NCI-H1436 treated with DMSO at 0.1 percent for 48 hours (cell line): ENCODE measurements around the gene PCDH9.
"Not testable (repeated sequence)": the region's sequence is repeated elsewhere in the genome, so short reads cannot be mapped to it uniquely, and the experiment has no call there.

Experiments
- DNase-seq: peaks from one replicate; lab custom pipeline; 2025; lab: John Stamatoyannopoulos, UW

The PCDH9 gene

DNA sequence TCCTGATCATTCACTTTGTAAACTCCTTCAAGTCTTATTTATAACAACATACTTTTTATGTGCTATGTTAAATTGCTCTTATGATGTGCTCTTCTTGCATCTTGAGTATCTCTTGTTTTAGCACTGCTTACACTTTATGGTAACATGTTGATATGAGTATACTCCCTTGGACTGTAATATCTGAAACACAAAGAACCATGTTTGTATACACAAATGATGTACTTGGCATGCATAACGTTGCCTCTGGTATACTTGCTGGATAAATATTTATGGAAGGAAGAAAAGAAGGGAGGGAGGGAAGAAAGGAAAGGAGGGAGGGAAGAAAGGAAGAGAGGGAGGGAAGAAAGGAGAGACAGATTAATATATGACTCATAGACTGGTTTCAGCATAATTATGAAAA is 333.2 kb downstream of the PCDH9 start:
- DNase-seq = no peak

DNA sequence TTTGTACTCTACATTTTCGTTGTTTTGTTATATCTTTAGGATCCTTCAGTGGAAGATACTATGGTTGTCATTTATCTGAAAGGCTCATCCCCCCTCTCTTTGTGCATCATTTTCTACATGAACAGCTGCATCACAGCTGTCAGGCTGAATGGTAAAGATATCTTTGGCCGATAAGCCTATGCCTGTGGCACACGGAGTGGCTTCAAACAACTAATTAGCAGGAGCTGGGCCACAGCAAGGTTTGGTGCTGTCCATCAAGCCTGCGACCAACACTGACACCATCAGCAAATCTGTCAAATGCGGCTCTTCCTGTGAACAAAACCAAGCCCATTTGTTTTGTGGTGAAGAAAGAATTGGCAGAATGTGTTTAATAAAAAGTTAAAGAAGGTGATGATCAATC is 334.4 kb downstream of the PCDH9 start:
- no peak for DNase-seq

DNA sequence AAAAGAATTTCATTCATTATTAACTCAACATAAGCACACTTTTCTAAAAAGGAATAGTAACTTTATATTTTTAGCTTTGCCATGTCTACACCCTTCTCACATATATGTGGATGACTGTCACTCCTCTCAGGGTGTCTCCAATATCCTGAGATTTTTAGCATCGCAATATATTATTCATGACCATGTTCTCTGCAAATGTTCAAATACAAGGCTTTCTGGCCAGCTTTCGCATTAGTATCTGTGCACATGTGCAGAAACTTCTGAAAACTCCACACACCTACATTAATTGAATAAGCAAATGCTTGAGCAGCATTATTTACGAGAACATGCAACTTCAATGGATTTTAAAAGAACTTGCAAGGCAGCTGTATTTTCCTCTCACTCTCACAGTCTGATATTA is 334.8 kb downstream of the PCDH9 start:
- DNase-seq = no peak

DNA sequence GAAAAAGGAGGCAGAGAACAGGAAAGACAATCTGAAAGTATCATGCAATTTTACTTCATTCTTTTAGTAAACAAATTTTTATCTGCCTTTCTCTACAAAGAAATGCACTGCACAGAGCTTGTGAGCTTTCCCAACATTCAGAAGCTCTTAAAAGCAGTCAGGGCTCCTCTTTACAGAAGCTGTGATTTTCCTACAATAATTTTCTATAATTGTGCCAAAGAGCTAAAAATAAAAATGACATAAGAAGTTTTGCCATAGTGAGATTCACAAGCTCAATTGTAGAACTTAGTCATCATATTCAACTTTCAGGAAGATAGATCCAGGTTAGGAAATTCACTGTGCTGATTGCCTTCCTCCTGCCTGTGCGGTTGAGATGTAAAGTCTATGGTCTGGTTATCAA is 341.4 kb downstream of the PCDH9 start:
- no peak for DNase-seq

DNA sequence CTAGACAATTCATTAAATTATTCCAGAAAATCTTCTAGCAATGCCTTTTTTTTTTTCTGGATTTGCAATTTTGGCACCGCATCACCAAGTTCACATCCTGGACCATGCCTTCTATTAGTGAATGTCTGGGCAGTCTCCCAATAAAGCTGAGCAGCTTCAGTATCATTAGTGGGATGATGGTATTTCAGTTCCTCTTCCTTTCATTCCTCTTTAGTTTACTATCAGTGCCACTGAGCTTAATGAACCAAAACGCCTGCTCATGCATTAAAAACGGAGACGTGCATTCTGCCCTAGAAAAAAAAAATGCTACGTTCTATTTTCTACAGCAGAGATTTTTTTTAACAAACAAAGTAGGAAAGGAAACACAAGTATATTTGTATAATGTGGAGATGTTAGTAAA is 343.0 kb downstream of the PCDH9 start:
- DNase-seq = no peak

DNA sequence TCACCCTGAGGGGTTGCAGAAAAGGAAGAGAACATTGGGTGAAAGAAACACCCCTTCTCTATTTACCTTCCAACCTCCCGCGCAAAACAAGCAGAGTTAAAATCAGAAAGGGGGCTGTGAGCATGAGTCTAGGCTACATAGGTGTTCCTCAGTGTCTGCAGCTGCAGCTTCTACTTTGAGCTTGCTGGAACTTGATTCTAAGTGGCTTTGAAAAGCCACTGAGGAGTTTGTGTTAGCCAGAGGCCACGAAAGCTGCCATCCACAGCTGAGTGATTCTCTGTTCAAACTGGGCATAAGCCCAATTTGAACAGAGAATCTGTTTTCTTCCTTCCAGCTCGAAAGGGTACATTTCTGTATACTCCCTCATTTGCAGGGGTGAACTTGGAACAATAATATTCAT is 343.9 kb downstream of the PCDH9 start:
- no peak for DNase-seq

DNA sequence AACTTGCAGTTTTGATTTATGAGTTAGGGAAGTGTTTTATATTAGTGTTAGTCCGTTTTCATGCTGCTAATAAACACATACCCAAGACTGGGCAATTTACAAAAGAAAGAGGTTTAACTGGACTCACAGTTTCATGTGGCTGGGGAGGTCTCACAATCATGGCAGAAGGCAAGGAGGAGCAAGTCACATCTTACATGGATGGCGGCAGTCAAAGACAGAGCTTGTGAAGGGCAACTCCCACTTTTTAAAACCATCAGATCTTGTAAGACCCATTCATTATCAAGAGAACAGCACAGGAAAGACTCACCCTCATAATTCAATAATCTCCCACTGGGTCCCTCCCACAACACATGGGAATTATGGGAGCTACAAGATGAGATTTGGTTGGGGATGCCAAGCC is 349.0 kb downstream of the PCDH9 start:
- DNase-seq = not testable (repeated sequence)

DNA sequence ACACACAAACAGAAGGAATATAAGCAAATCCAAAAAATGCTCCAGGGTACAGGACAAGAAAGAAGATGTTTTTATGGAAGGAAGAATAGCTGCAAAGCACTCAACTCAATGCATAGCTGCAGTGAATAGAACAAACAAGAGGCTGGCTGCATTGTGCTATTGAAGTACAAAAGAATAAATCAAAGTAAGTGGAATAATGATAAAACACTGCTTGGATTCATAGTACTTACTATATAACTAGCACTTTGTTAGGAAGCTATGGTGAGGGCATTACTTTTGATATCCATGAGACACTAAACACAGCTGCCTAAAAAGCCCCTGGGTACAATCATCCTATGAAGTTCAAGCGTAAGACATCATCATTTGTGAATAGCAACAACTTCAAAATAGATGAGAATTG is 350.1 kb downstream of the PCDH9 start:
- DNase-seq = no peak

DNA sequence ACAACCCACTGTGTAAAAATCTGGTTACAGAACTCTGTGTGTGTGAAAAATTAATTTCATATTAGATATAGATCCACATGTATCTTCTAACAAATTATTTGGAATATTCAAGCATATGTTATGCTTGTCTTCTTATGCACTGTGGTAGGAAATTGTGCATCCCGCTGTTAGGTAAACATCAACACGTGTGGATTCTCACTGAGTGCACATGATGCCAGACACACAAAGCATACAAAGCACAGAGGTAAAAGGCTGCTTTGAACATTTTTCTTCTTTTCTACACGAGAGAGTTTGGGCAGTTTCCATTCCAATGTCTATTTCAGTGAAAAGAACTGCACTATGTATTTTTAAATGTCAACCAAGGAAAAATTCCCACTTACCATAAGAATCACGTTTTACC is 354.9 kb downstream of the PCDH9 start:
- no peak for DNase-seq

DNA sequence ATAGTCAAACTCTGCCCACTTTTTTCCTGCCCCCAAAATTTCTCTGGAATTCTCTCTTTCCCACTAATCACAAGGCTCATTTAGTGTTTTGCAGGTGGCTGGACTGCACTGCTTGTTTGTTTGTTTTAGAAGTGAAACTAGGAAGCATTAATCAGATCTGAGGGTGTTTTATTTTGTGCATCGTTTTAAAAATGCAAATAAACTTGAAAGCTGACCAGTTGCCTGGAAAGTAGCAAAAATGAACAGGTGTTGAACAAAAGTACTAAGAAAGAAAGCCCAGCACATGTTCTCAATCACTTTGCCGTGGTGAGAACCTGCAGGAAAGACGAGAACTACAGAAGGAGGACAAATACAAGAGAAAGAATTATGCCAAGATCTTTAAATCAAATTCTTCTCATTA is 365.5 kb downstream of the PCDH9 start:
- no peak for DNase-seq

DNA sequence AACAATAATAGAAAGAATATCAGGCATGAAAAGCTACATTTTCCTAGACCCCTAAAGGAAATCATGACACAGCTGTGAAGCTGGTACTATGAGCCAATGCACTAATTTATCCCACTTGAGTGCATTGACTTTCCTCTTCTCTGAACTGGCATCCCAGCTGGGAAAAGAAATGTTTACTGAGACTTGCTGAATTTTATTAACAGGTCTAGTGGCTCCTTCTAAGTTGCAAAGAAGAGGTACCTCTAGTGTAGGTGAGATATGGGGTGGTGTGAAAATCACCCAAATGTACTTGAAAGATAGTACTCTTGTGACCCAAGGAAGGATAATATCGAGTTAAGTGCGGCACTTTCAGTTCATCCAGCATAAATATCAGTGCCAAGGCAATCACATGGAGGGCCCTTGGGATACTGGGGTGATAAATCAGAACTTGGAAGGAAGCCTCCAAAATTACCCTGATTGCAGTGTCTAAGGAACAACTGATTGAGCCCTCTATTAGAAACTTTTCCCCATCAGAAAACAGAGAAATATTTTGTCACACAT is 369.2 kb downstream of the PCDH9 start:
- DNase-seq = no peak

DNA sequence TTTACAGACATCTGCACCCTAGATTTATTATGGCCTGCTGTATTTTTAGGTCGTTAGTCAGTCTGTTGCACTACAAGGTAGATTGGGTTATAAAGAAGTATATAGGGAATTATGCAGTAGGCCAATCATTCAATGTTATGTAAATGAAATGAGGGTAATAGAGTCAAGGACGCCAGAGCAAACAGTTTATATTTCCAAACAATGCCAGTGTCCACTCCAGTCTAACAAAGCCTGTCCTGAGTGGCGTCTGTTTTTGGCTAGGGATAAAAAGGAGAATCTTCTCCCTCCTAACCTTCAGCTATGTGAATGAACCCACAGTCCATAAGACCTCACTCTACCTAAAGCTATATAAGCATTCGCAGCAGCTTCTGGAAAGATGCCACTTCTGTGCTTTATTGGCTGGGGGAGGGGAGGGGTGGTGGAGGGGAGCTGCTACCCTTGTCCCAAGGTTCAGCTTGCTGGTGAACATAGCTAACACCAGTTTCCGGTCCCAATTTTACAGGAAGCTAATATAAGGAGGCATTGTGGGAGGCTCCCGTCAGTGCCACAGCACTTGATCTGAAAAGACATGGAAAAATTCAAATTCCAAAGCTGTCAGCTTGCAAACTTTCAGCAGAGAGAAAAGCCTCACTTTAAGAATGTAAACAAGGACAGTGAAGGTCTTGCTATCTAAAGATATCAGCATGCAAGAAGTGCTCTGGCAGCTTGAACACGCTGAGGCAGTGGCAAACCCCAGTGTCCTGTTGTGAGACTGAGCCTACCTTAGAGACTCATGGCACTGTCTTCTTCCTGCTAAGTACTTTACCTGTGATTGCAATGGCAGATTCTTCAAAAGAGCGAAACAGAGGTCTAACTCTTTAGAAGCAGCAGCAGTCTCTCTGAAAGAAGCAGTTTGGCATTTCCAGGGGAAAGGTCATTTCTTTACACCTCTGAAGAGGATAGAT is 369.9 kb downstream of the PCDH9 start:
- no peak for DNase-seq

DNA sequence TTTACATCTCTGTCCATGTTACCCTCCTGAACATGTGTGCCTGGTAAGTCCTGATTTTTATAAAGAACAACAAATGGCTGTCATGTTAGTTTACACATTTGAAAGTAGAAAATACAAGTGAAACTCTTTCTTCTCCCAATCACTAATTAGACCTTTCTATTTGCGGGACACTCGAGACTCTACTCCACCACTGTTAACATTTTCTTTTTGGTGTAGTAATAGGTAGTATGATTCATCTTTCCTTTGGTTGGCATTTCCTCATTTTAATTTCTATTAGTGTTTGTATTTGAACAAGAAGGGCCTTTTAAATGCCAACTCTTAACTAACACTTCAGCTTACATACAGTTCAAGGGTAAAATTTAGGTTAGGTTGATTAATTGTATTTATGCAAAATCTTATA is 371.1 kb downstream of the PCDH9 start:
- DNase-seq = no peak

DNA sequence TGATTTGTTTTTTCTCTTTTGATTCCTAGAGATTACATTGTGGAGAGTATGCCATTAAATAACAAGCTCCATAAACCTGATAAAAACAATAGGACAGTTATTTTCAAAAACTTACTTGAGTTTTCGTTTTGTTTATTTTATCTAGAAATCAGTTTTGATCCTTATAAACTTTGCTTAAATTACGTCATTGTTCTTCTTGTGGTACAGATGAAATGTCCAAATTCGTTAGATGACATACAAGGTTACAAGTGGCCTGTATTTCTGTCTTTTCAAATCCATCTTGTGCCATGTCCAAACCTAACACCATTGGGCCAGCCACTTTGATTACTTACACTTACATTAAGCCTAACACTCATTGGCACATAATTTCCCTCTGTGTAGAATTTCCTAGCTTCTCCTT is 372.0 kb downstream of the PCDH9 start:
- DNase-seq = no peak

DNA sequence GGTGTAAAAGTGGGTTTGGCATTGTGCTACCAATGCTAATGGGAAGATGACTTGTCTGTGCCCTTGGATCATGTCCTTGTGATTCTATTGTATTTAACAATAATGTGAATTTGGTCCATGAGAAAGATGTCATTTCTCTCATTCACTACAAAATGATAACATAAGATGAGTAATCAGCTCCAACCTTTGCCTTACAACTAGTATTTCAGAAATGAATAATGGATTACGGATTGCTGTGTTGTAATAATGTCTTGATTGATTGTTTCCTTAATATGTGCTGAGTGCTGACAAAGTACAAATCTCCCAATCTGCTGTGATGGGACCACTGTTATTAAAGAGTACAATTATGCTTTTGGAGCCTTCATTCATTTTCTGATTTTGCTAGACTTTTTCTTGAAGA is 375.0 kb downstream of the PCDH9 start:
- no peak for DNase-seq

DNA sequence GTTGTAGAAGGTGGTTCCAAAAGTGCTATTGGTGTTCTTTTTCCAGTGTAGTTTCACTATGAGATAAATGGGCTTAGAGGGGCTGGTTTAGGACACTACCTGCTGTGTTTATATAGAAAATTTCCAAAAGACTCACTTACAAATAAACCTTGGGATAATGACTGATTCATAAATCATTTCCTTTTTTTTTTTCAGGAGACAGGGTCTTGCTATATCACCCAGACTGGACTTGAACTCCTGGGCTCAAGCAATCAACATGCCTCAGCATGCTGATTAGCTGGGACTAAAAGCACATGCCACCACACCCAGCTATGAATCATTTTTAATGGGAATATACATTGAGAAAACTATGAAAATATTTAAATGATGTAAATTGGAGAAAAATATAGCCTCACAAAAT is 376.6 kb downstream of the PCDH9 start:
- DNase-seq = no peak

DNA sequence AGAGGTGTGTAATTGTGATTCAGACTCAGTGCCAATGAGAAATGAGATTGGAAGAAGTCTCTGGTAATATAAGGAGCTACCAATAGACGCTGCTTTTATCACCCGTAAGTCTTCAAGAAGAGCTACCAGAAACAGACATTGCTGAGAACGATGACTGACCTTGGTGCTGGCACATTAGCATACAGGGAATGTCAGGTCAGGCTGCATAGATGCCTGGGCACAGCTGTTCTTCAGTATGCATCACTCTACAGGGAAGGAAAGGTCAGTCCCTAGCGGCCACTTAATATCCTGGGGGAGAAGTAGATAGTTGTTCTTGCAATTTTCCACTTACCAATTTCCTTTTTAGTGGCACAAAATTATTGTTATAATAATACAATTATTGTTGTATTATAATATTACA is 380.4 kb downstream of the PCDH9 start:
- no peak for DNase-seq

DNA sequence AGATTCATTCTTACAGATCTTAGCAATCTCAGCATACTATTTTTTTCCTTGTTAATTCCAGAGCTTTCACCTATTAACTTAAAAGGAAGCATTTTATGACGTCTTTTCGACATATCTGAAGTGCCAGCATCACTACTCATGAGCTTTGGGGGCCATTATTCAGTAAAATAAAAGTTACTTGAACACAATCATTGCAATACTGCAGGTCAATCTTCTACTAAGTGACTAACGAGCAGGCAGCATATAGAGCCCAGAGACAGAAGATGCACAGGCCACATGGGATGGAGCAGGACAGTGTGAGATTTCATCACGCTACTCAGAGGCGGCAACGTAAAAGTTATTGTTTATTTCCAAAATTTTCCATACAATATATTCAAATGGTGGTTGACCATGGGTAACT is 382.6 kb downstream of the PCDH9 start:
- DNase-seq = no peak

DNA sequence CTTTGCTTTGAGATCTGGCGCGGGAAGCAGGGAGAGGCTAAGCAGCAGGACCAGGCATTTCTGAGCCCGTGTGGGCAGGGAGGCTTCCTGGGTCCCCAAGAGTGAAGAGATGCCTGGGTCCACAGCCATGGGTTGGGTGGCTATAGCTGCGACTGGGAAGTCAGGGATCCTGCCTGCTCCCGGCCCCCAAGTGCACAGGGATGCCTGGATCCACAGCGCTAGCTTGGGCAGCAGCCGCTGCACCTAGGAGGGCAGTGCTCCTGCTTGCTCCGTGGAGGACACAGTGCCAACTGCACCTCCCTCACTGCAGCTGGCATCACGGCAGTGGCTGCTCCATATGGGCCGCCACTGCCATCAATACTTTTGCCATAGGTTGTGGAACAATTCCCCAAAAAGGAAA is 384.7 kb downstream of the PCDH9 start:
- DNase-seq = no peak

DNA sequence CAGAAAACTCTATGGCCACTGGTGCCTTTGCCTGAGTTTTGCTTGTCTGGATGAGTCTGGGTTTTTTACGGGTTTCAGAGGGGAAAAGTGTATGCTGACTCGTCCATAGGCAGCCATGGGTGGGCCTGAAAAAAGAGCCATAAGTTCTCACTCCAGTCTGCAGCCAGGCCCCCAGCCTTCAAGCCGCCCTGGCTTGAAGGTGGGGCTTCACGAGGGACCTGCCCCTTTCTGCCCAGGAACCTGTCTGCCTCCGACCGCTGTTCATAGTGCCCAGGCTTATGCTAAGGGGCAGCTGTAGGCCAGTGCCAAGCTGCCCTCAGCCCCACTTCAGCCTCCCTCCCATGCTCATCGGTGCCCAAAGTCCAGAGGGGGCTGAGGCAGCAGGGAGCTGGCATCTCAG is 385.2 kb downstream of the PCDH9 start:
- DNase-seq = no peak

DNA sequence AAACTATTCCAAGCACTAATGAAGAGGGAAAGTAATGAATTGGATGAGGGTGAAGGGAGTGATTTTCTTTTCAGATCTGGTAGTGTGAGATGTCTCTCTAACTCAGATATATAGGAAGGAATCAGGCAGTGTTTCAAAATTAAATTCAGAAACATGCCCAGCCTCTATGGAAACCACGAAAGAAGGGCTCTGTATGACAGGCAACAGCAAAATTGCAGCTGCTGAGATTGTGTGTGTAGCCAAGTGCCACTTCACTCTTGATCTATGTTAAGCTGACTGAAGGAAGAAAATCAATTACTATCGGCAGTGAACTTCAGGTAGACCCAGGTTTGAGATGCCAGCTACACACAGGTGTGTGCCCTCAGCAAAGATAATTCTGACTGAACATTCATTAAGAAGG is 387.4 kb downstream of the PCDH9 start:
- no peak for DNase-seq

DNA sequence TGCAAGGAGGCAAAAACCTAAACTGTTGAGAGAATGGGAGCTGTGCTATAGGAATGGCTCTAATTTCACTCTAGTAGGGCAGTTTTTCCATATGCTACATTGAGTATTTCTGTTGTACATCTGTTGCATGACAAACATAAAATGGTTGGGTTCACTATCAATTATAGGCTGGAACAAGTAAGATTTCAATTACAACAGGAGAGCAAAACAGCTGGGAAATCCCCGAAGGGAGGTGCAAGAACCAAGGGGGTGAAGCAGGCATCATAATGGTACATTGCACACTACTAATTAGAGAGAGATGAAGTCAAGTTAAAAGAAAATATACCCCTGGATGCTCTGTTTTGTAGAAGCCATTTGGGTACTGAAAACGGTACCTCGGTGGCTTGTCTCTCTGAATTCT is 389.5 kb downstream of the PCDH9 start:
- no peak for DNase-seq

DNA sequence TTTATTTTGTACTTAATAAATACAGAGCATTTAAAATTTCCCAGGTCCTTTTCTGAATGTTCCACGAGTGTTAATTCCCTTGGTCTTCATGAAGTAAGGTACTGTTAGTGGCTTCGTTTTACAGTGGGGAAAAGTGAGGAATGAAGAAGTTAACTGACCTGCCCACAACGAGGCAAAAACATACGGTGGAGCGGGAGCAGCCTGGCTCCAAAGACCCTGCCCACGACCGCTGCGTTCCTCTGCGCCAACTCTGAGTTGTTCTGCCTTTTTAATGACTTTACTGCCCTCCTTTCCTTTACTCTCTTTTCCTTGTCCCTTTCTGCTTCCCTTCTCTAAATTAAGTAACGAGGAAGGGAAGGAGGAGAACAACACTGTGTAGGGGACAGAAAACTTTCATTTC is 392.9 kb downstream of the PCDH9 start:
- DNase-seq = no peak

DNA sequence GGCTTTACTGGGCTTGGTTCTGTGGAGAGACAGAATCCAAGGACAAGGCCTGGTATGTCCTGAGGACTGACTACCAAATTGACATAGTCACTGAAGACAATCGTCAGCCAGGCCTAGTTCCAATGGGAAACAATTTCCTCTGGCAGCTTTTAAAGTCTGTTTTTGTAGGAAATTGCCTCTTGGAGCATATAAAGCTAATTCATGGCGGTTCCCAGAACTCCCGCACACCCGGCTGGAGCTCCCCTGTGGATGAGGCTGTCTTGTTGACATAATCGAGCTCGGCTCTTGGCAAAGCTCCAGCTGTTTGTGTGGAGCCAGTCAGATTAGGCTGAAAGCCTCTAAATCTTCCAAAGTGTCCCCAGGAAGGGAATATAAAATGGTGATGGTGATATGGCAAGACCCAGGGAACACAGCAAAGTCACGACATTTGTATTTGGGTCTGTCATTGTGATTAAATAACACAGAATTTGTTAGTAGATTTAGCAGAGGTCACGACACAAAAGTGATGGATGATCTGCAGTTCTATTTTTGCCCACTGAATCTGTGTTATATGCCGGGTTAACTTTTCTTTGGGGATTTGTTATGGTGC is 395.0 kb downstream of the PCDH9 start:
- DNase-seq = no peak
